ENCODE measurements around the gene FAM193B.

GRCh38 chr5:177490311-177490991 lies 63.9 kb downstream of the FAM193B start:
- TF ChIP-seq CTCF (conservative IDR thresholded peaks at IDR 0.05; ENCODE audit: low read depth, low read length) (no peak), EZH2 (IDR thresholded peaks at IDR 0.05; ENCODE audit: low read length, unreplicated experiment) (no peak)

All from PC-3 (cell line).